Activated CD8-positive, alpha-beta memory T cell treated with anti-CD3 and anti-CD28 coated beads for 1 hour (primary cell): Measurements from ENCODE around the gene TCF4.
"Not testable (repeated sequence)": the region's sequence is repeated elsewhere in the genome, so short reads cannot be mapped to it uniquely, and the experiment has no call there.

Experiments used
- DNase-seq, 2 donors: peaks; one replicate each; pipeline ENCODE4 v3.0.0-alpha.2; 2020; ENCODE audit warnings: low read depth in 1 of 2; ENCODE audit errors: extremely low read depth in 1 of 2

The TCF4 gene

GRCh38 chr18:55477860-55478581 lies 110.0 kb downstream of the TCF4 start:
- DNase-seq, result no peak

GRCh38 chr18:55477499-55477859 lies 110.5 kb downstream of the TCF4 start:
- no peak for DNase-seq

GRCh38 chr18:55475916-55476315 lies 112.1 kb downstream of the TCF4 start:
- DNase-seq, result no peak

- no peak for DNase-seq
Measured at GRCh38 chr18:55475467-55475866, 112.5 kb downstream of the TCF4 start.

- no peak for DNase-seq
Measured at GRCh38 chr18:55473560-55473959, 114.4 kb downstream of the TCF4 start.

- no peak for DNase-seq
Measured at GRCh38 chr18:55473058-55473457, 114.9 kb downstream of the TCF4 start.

GRCh38 chr18:55470826-55471225 lies 117.2 kb downstream of the TCF4 start:
- DNase-seq, result no peak

- not testable (repeated sequence) for DNase-seq
Measured at GRCh38 chr18:55469134-55469533, 118.9 kb downstream of the TCF4 start.

- no peak for DNase-seq
Measured at GRCh38 chr18:55466789-55467188, 121.2 kb downstream of the TCF4 start.

GRCh38 chr18:55465313-55465712 lies 122.7 kb downstream of the TCF4 start:
- DNase-seq, result no peak

GRCh38 chr18:55464581-55464980 lies 123.4 kb downstream of the TCF4 start:
- no peak for DNase-seq

- DNase-seq, result no peak
Measured at GRCh38 chr18:55462652-55463051, 125.3 kb downstream of the TCF4 start.

- DNase-seq, result no peak
Measured at GRCh38 chr18:55461848-55462247, 126.1 kb downstream of the TCF4 start.

GRCh38 chr18:55458456-55459203 lies 129.4 kb downstream of the TCF4 start:
- no peak for DNase-seq

GRCh38 chr18:55457028-55457427 lies 131.0 kb downstream of the TCF4 start:
- DNase-seq, result no peak

- DNase-seq, result no peak
Measured at GRCh38 chr18:55455938-55456337, 132.1 kb downstream of the TCF4 start.

- DNase-seq, result no peak
Measured at GRCh38 chr18:55453186-55453585, 134.8 kb downstream of the TCF4 start.

- no peak for DNase-seq
Measured at GRCh38 chr18:55452123-55452611, 135.8 kb downstream of the TCF4 start.

GRCh38 chr18:55449412-55450140 lies 138.4 kb downstream of the TCF4 start:
- no peak for DNase-seq

- no peak for DNase-seq
Measured at GRCh38 chr18:55448420-55448819, 139.6 kb downstream of the TCF4 start.

- no peak for DNase-seq
Measured at GRCh38 chr18:55447672-55448018, 140.3 kb downstream of the TCF4 start.
